Stimulated activated CD8-positive, alpha-beta memory T cell treated with anti-CD3 and anti-CD28 coated beads, Interleukin-2, amount 100 ng/mL, for 48 hours (primary cell): ENCODE data around the gene TPCN2.
"Not testable (repeated sequence)": the region's sequence is repeated elsewhere in the genome, so short reads cannot be mapped to it uniquely, and the experiment has no call there.

Experiments
- DNase-seq, 2 donors: peaks; one replicate each; pipeline ENCODE4 v3.0.0-alpha.2; 2020; ENCODE audit warnings: low read depth in 2 of 2

TPCN2 gene

DNA sequence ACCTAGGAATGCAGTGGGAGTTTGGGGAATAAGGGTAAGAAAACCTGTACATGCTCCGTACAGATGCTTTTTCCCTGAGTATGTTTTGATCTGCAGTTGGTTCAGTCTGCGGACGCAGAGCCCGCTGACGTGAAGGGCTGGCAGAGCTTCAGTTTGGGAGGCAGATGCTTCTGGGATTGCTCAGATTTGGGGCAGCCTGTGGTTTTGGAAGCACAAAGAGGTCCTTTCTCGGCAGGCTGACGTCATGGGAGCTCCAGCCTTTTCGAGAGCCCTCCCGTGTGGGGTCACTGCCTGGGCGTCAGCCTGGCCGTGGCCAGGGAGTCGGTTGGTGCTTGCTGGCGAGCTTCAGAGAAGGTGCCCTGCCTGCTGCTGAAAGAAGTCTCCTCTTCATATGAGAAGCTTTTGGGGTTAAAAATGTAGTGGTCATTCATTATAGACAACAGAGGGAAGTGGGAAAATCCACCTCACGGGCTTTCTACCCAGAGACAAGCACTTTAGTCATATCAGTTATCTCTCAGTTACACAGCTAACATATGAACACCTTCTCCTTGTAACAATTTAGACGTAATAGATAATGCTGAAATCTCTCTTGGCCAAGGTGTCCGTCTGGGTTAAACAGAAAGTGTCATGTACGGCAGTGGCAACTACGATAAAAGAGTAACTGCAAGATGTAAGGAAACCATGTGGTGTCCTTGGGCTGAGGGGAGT is 26.8 kb downstream of the TPCN2 start:
- no peak for DNase-seq

DNA sequence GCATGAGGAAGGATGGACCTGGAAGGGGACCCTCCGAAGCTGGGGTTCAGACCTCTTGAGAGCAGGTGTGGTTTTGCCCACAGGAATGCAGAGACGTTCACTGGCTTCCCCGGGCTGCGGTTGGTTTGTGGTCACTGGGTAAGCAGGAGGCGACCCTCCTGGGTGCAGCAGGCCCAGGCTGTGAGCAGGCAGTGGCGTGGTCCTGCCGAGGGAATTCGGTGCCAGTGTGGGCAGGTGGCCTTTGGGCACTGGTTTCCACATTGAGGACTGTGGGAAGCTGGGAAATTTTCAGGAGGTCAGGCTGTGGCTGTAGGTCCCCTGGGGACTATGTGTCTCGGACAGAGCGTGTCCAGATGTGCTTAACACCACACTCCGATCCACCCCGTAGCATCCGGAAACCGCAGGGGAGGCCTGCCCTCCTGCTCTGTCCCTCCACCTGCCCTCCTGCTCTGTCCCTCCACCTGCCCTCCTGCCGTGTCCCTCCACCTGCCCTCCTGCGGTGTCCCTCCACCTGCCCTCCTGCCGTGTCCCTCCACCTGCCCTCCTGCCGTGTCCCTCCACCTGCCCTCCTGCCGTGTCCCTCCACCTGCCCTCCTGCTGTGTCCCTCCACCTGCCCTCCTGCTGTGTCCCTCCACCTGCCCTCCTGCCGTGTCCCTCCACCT is 27.5 kb downstream of the TPCN2 start:
- DNase-seq = no peak

DNA sequence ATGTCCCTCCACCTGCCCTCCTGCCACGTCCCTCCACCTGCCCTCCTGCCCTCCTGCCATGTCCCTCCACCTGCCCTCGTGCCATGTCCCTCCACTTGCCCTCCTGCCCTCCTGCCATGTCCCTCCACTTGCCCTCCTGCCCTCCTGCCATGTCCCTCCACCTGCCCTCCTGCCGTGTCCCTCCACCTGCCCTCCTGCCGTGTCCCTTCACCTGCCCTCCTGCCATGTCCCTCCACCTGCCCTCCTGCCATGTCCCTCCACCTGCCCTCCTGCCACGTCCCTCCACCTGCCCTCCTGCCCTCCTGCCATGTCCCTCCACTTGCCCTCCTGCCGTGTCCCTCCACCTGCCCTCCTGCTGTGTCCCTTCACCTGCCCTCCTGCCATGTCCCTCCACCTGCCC is 28.2 kb downstream of the TPCN2 start:
- not testable (repeated sequence) for DNase-seq

DNA sequence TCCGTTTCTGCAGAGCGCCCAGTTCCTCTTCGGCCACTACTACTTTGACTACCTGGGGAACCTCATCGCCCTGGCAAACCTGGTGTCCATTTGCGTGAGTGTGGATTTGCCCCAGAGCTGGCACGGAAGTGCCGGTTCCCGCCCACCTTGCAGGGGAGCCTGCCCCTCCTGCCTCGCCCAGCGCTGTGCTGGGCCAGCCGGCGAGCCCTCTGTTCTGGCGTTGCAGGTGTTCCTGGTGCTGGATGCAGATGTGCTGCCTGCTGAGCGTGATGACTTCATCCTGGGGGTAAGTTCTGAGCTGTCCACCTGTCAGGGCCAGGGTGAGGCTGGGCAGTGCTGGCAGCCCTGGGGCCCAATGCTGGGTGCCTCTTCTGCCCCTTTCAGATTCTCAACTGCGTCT is 29.8 kb downstream of the TPCN2 start:
- DNase-seq = no peak

DNA sequence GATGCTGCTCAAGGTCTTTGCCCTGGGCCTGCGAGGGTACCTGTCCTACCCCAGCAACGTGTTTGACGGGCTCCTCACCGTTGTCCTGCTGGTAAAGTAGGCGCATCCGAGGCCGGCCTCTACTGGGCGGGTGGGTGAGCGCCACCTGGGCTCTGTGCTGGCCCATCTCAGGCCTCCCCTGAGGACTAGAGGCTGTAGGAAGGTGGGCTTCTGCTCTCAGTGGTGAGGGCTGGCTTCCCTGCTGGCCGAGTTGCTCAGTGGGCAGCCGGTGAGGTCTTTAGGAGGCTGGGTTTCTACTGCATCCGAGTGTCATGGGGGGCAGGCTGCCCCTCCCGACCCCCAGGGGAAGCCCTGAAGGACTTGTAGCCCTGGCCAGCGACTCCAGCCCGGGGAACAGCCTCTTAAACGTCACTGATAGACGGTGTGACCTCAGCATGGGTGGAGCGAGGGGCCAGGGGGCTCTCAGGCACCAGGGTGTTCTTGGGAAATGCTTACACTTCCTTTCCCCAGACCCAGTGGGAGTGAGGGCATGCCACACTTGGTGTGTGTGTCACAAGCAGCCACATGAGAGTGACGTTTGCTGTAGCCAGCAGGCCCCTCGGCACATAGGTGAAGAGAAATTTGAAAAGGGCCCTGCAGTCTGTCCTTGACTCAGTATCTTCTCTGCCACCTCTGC is 30.3 kb downstream of the TPCN2 start:
- no peak for DNase-seq

DNA sequence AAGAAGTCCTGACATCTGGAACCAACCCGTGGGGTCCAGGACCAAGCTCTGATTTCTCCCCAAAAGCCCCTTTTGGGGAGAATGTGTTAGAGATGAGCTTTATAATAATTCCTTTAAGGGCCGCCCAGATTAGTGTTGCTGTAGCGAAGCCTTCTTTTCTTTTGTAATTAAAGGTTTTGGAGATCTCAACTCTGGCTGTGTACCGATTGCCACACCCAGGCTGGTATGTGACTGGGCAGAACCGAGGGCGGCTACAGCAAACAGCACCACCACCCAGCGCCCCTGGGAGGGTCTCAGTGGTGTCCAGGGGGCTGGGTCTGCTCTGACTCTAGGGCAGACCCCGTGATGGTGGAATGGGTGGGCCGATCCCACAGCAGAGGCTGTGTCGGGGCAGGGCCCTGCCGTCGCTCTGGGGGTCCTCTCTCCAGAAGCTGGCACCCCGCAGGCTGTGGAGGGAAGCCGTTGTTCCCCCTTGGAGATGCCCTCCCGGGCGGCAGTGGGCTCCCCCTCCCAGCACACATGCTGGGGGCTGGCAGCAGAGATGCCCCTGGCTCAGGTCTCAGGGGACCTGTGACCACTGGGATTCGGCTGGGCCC is 31.0 kb downstream of the TPCN2 start:
- no peak for DNase-seq

DNA sequence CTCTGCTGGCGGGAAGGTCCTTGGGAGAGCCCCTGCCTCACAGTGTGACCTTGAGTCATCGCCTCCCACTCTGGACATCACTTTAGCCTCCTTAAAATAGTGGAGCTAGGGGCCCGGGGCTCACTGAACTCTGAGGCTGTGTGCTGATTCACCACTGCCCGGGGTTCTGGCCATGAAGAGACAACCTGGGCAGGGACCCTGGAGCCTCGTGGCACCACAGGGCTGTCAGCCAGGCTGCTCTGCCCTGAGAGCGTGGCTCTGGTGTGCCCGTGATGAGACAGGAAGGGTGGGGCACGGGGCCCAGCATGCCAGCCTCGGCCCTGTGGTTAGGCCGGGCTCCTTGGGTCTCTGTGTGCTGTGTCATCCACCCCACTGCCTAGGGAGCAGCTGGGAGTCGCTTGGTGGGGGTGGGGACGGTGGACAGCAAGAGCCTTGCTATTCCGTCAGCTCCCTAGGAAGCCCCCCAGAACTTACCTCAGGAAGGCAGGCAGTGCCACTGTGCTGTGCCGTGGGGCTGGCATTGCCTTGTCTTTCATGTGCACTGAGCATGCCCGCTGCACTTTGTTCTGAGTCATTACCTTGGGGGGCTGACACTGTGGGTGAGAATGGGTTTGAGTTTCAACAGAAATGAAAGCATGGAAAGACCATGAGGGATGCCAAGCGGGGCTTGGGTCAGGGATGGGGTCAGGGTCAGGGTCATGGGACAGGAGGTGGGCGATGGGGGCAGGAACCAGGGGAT is 31.7 kb downstream of the TPCN2 start:
- no peak for DNase-seq

DNA sequence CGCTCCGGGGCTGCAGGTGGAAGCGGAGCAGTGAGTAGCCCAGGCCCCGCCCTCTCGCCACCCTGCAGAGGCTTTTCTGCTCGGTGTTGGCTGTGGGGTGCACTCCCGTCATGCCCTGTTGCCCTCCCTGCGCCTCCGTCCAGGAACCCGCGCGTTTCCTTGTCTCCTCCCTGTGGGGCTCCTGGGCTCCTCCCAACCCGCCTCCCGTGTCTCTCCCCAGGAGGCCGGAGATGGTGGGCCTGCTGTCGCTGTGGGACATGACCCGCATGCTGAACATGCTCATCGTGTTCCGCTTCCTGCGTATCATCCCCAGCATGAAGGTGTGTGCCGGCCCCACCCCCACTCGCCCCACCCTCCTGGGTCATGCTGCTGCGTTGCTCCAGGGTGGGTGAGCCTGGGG is 32.4 kb downstream of the TPCN2 start:
- DNase-seq = no peak

DNA sequence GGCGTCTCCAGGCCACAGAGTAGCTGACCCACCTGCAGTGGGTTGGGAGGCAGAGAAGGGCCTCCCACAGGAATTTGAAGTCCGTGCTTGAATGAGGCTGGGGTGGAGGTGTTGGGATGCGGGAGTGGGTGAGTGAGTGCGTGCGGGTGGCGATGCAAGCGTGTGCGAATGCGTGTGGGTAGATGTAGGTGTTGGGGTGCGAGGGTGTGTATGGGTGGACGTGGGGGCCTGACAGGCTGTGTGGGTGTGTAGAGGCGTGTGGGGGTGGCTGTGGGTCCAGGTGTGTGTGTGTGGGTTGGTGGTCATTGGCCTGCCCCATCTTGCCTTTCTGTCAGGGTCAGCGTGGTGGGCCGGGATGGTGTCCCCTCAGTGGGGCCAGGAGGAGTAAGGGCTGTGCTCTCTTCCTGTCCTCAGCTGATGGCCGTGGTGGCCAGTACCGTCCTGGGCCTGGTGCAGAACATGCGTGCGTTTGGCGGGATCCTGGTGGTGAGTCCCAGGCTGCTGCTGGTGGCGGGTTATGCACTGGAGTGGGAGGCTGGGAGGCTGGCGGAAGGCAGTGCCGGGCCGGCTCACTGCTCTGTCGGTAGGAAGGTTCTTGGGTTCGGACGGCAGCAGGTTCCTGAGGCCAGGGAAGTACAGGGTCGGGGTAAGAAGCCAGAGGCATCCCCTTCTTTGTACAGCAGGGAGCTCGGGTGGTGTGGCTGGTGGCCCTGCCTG is 35.0 kb downstream of the TPCN2 start:
- DNase-seq = no peak

DNA sequence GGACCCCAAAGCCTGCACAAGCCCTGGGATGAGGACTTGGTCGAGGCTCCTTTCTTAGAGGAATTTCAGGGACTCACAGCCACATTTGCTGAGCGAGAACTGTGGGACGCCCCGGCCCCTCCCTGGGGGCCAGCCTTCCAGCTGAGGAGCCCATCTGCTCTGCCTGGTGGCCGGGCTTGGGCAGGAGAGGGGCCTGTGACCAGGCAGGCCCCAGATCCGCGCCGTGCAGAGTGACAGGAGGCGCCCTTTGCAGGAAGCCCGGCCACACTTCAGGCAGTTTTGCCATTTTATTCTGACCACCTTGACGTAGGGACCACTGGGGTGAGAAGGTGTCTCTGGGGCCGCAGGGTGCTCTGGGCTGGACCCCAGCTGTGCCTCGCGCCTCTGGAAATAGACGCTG is 35.6 kb downstream of the TPCN2 start:
- DNase-seq = no peak

DNA sequence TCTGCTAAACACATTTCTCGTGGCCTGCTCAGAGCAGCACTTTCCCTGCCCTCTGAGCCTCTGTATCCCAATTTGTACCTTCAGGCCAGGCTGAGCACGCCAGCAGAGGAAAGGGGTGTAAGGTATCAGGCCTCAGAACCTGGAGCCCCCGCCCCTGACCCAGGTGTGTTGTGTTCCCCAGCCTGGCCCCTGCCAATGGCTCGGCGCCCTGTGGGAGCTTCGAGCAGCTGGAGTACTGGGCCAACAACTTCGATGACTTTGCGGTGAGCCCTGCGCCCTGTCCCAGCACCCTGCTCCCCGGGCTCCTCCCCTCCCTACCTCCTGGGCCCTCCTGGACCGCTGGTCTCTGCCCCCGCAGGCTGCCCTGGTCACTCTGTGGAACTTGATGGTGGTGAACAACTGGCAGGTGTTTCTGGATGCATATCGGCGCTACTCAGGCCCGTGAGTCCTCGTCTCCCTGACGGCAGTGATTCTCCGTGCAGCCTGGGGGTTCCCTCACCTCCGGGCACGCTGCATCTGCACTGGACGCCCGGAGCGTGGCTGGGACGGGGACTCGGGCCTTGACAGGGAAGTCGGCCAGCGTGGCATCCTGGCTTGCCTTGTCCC is 36.9 kb downstream of the TPCN2 start:
- no peak for DNase-seq

DNA sequence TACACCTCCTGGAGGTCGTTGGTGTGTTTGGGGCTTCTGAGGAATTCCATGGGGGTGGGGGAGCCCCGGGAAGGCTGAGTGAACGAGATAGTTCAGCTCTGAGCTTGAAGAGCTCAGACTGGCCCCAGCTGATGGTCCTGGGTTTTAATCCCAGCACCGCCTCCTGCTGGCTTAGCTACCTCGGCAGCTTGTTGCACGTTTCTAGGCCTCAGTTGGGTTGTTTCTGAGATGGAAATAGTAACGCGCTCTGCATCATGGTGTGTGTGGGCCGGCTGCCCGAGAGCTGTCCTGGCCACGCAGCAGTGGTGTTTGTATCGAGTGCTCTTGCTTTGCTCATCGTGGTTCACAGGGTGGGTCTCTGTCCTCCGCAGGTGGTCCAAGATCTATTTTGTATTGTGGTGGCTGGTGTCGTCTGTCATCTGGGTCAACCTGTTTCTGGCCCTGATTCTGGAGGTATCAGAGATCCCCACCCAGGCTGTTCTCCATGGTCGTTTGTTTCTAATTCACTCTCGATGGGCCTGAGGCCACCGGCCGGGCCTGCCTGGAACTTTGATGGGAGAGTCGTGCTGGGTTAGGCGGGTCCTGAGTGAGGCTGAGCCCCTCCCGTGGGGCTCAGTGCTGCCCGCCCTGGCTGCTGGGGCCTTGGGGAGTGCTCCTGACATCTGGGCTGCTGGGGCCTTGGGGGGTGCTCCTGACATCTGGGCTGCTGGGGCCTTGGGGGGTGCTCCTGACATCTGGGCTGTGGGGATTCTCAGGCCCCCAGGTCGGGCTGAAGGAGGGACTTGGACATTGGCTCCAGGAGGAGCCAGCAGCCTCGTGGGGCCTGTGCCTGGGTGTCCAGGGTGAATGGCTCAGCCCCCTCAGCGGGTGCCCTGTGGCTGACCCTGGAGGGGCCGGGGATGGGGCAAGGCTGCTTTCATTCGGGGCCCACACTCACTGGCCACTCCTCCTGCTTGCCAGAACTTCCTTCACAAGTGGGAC is 37.7 kb downstream of the TPCN2 start:
- no peak for DNase-seq

DNA sequence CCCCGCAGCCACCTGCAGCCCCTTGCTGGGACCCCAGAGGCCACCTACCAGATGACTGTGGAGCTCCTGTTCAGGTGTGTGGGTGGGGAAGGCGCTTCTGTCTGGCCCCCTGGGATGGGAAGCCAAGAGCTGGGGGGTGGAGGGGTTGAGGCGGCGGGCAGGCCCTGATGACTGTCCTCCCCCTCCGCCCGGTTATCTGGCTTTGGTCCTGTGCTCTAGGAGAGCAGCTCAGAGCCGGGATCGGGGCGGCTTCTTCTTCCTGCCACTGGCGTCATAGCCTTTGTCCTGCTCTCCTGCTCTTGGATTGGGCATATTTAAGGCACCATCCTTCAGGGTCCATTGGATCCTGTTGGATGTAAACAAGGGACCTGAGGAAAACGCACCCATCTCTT is 38.4 kb downstream of the TPCN2 start:
- no peak for DNase-seq

DNA sequence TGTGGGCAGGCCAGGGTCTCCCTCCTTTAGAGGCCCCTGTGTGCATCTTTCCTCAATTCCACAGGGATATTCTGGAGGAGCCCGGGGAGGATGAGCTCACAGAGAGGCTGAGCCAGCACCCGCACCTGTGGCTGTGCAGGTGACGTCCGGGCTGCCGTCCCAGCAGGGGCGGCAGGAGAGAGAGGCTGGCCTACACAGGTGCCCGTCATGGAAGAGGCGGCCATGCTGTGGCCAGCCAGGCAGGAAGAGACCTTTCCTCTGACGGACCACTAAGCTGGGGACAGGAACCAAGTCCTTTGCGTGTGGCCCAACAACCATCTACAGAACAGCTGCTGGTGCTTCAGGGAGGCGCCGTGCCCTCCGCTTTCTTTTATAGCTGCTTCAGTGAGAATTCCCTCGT is 39.1 kb downstream of the TPCN2 start:
- no peak for DNase-seq

DNA sequence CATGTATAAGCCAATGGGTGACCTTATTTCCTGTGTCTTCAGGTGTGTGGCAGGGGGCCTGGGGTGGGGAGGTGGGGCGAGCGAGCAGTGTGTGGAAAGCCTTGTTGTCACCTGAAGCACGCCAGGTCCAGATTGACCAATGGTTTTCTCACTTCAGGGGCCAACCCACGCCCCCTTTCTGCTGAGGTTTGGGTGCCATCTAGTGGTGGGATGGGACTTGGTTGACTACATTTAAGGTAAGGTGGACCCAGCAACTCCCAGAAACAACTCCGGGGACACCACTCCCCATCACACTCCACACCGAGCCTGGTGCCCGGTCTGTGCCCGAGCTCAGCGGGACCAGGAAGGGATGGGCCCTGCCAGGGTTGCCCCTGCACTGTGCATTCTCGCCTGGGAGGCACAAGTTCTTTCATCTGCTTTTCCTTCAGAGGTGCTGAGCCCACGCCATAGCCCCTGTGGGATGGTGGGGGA is 40.0 kb downstream of the TPCN2 start:
- DNase-seq = peak; percentile 30 to 54

DNA sequence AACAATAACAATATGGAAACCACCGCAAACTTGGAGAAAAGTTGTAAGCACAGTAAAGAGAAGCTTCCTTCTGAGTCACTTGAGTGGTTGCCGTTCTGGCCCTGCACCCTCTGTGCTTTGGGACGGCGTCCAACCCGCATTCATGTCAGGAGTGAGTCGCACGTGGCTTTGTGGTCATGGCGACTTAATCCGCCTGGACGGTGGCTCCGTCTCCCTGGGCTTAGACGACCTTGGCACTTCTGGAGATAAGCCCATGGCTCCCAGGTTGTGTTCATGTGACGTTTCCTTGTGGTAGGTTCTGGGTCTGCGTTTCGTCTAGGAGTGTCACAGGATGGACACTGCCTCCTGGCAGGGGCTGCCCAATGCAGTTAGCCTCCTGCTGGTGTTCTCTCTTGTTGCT is 40.5 kb downstream of the TPCN2 start:
- DNase-seq = no peak

DNA sequence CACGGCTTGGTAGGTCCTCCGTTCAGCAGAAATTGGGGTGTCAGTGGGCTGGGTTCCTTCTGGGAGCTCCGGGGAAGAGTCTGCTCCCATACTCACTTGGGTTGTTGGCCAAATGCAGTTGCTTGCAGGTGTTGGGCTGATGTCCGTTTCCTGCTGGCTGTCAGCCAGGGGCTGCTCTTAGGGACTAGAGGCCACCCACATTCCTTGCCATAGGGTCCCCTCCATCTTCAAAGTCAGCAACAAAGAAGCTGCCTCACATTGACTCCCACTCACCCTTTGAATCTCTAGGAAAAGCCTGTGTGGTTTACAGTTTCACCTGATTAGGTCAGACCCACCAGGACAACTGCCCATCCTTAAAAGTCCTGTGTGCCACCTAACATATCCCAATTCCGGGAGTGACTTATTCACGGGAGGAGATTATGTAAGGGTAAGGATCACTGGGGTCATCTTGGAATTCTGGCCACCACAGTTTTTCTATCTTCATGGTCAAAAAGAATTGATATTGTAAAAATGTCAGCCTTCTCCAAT is 43.0 kb downstream of the TPCN2 start:
- no peak for DNase-seq

DNA sequence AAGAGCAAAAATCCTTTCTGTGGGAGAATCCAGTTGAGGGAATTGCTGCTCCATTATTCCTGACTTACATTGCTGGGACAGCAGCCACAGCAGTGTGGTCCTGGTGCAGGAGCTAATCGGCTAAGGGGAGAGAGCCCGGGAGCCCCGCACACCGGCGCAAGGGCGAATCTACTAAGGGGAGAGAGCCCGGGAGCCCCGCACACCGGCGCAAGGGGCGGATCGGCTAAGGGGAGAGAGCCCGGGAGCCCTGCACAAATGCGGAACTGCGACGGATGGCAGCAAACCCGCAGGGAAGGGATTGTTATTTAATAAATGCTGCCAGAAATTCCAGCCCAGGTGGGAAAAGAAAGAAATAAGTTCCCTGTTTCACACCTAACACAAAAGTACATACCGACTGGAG is 43.5 kb downstream of the TPCN2 start:
- no peak for DNase-seq

DNA sequence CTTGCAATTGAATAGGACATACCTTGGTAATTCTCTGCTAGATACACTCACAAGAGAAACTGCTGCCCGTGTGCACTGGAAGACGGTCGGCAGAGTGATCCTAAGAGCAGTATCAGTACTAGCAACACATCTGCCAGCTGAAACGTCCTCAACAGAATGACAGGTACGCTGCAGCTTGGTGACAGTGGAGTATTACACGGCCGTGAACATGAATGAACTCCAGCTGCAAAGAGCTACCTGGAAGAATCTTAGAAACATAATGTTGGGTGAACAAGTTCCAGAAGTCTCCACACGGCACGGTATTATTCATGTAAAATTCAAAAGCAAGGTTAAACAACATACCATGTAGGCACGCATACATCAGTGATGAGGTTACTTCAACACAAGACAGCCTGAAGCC is 44.4 kb downstream of the TPCN2 start:
- DNase-seq = no peak
